Adrenal gland (tissue), 12 donors: Measurements from ENCODE around the gene SH3BP4. TPM values are rescaled to one million over a fixed set of nuclear protein-coding genes. Genes with fewer than 3 reads are reported as not detected.

Experiments used
- DNase-seq, 7 donors: peaks; one replicate each; pipeline ENCODE4 v3.0.0-alpha.2; 2019 to 2020
- H3K27ac ChIP-seq, 5 donors: fragments of 200-600 bp; sonication (generic) in 4 of 5; 1 replicate in 3 of 5; 2 replicates in 2 of 5; pipeline versions ENCODE4 v1.5.1 to v1.8.0; 2016 to 2020; ENCODE audit warnings: mild to moderate bottlenecking in 1 of 5
- H3K27me3 ChIP-seq: fragments of 200-600 bp; 2 replicates; pipeline ENCODE4 v1.8.0; 2021
- H3K36me3 ChIP-seq, 2 donors: fragments of 200-600 bp; replicated peaks in 1 of 2; 1 replicate in 1 of 2; 2 replicates in 1 of 2; pipeline versions ENCODE4 v1.5.1 to v1.8.0; 2018 to 2022
- H3K4me1 ChIP-seq, 2 donors: fragments of 200-600 bp; replicated peaks in 1 of 2; 1 replicate in 1 of 2; 2 replicates in 1 of 2; pipeline versions ENCODE4 v1.5.1 to v1.8.0; 2018 to 2021
- H3K4me3 ChIP-seq, 4 donors: fragments of 200-600 bp; sonication (generic) in 3 of 4; one replicate each; pipeline ENCODE4 v1.5.1; 2016 to 2018
- H3K9me3 ChIP-seq, 3 donors: fragments of 200-600 bp; sonication (generic) in 1 of 3; replicated peaks in 1 of 3; 1 replicate in 2 of 3; 2 replicates in 1 of 3; pipeline versions ENCODE4 v1.5.1 to v1.8.0; 2016 to 2021
- CTCF ChIP-seq, 6 experiments: fragments of 450-650 bp in 4 of 6; fragments of 200-600 bp in 2 of 6; sonication (generic) in 1 of 6; IDR thresholded peaks; 1 replicate in 5 of 6; 2 replicates in 1 of 6; pipeline versions ENCODE4 v1.5.1 to v1.8.0; 2016 to 2021; ENCODE audit warnings: antibody characterized with exemption in 6 of 6, mild to moderate bottlenecking in 2 of 6, moderate library complexity in 1 of 6
- POLR2A ChIP-seq, 2 donors: fragments of 450-650 bp; IDR thresholded peaks; one replicate each; pipeline ENCODE4 v1.6.1; 2017; ENCODE audit warnings: antibody characterized with exemption in 2 of 2, mild to moderate bottlenecking in 2 of 2, moderate library complexity in 1 of 2
- WGBS, 4 donors: extraction: QIAGEN DNeasy Blood & Tissue Kit in 2 of 4; methylation state at CpG; one replicate each; pipeline versions ENCODE4 v1.1.5 to v1.1.7; 2013 to 2017; 5-methylcytosine and 5-hydroxymethylcytosine counted together
- intact Hi-C, 2 donors: fragments of 100-400 bp; cut with DNase I; formaldehyde crosslinking; loops; one replicate each; pipeline versions ENCODE4 v1.14.1 to v1.15.0; 2022 to 2023
- polyA plus RNA-seq, 3 donors: library from polyadenylated mRNA; stranded (reverse); fragments of 200-250 nt in 2 of 3; fragments of 350-450 nt in 1 of 3; fragmentation: Illumina TruSeq in 1 of 3; extraction: RNeasy Lipid Tissue Mini Kit (QIAGEN cat#74804) in 1 of 3; gene quantifications; one replicate each; pipeline ENCODE4 v1.2.3, GENCODE V29; 2013 to 2014
- total RNA-seq, 9 donors: library from RNA; depleted of rRNA in 4 of 9; stranded (reverse); fragments of >200 nt in 4 of 9; fragments of 120-200 nt in 1 of 9; fragmentation: NEBNext Ultra II Directional in 1 of 9; extraction: Animal tissue kit (Norgen Biotek cat#: 25700) in 1 of 9; gene quantifications; one replicate each; pipeline versions ENCODE4 v1.1.0 to v1.2.4, GENCODE V29; 2013 to 2023
- donor health status: healthy with polysubstance abuse.
- donor health status: Bipolar disorder and iron deficiency.
- donor health status: DM: yes; HTN: yes; CAD: no.
- donor health status: DM: no; HTN: no; CAD: no.
- donor health status: DM: no; HTN: no; CAD: no.
- donor health status: DM: yes; HTN: yes; CAD: no.

The SH3BP4 gene
- total and polyA plus RNA-seq, 12 donors: 5.1 to 26.9 (median 19.9) TPM

- WGBS, 4 donors: 78 to 84% (median 78%) methylated on average over 9 to 12 of the region's 12 CpGs
- DNase-seq: no peak
- no peak overlapping the region for H3K27ac ChIP-seq
- TF ChIP-seq CTCF (IDR thresholded peaks at IDR 0.05) (no peak), POLR2A (IDR thresholded peaks at IDR 0.05) (no peak)
- no peaks in the 10 kb centered on the region for H3K27me3 ChIP-seq
- H3K4me3 ChIP-seq: no peak overlapping the region
- no peaks in the 10 kb centered on the region for H3K9me3 ChIP-seq
- H3K36me3 ChIP-seq: no peaks in the 10 kb centered on the region
- H3K4me1 ChIP-seq: no peaks in the 10 kb centered on the region
- intact Hi-C loops: loop anchor here in 1 of 2 donors (10.0 kb wide), 1 partner anchor 358 kb away; no protein-coding TSS in a partner anchor
These were observed 19.1 kb upstream of the SH3BP4 start for GRCh38 chr2:234932591-234933168.

GRCh38 chr2:234935311-234935710 is 16.5 kb upstream of the SH3BP4 start:
- intact Hi-C loops: loop anchor here in 1 of 2 donors (10.0 kb wide), 1 partner anchor 361 kb away; no protein-coding TSS in a partner anchor
- H3K36me3 ChIP-seq: no peaks in the 10 kb centered on the region
- DNase-seq: no peak
- TF ChIP-seq CTCF (IDR thresholded peaks at IDR 0.05) (no peak), POLR2A (IDR thresholded peaks at IDR 0.05) (no peak)
- H3K4me1 ChIP-seq: no peaks in the 10 kb centered on the region
- no peaks in the 10 kb centered on the region for H3K9me3 ChIP-seq
- WGBS, 4 donors: 76 to 84% (median 81%) methylated on average over 5 of the region's 5 CpGs
- H3K27me3 ChIP-seq: no peaks in the 10 kb centered on the region
- no peak overlapping the region for H3K27ac ChIP-seq
- H3K4me3 ChIP-seq: no peak overlapping the region

- Histone ChIP-seq H3K36me3 (no peaks in the 10 kb centered on the region), H3K4me3 (no peak overlapping the region), H3K9me3 (no peaks in the 10 kb centered on the region), H3K27me3 (no peaks in the 10 kb centered on the region), H3K27ac (no peak overlapping the region), H3K4me1 (no peaks in the 10 kb centered on the region)
- TF ChIP-seq POLR2A (IDR thresholded peaks at IDR 0.05): no peak
- no peak for TF ChIP-seq CTCF (IDR thresholded peaks at IDR 0.05)
- intact Hi-C loops: loop anchor here in 1 of 2 donors (10.0 kb wide), 1 partner anchor 365 kb away; no protein-coding TSS in a partner anchor
- 82 to 94% (median 88%) methylated on average over 4 of the region's 4 CpGs for WGBS, 4 donors
- no peak for DNase-seq
These were observed 12.2 kb upstream of the SH3BP4 start for GRCh38 chr2:234939576-234939975.

- intact Hi-C loops: loop anchor here in 1 of 2 donors (10.0 kb wide), 1 partner anchor 365 kb away; no protein-coding TSS in a partner anchor
- Histone ChIP-seq H3K4me3 (no peak overlapping the region), H3K4me1 (no peaks in the 10 kb centered on the region), H3K9me3 (no peaks in the 10 kb centered on the region), H3K27ac (no peak overlapping the region), H3K27me3 (no peaks in the 10 kb centered on the region), H3K36me3 (no peaks in the 10 kb centered on the region)
- TF ChIP-seq CTCF (IDR thresholded peaks at IDR 0.05) (no peak), POLR2A (IDR thresholded peaks at IDR 0.05) (no peak)
- 69 to 88% (median 82%) methylated on average over 5 of the region's 5 CpGs for WGBS, 4 donors
- no peak for DNase-seq
These were observed 11.8 kb upstream of the SH3BP4 start for GRCh38 chr2:234939996-234940395.
